ENCODE measurements around the gene TEPSIN.

GRCh38 chr17:81246679-81247338 is 8.0 kb upstream of the TEPSIN start:
- TF ChIP-seq, protein P1, sequence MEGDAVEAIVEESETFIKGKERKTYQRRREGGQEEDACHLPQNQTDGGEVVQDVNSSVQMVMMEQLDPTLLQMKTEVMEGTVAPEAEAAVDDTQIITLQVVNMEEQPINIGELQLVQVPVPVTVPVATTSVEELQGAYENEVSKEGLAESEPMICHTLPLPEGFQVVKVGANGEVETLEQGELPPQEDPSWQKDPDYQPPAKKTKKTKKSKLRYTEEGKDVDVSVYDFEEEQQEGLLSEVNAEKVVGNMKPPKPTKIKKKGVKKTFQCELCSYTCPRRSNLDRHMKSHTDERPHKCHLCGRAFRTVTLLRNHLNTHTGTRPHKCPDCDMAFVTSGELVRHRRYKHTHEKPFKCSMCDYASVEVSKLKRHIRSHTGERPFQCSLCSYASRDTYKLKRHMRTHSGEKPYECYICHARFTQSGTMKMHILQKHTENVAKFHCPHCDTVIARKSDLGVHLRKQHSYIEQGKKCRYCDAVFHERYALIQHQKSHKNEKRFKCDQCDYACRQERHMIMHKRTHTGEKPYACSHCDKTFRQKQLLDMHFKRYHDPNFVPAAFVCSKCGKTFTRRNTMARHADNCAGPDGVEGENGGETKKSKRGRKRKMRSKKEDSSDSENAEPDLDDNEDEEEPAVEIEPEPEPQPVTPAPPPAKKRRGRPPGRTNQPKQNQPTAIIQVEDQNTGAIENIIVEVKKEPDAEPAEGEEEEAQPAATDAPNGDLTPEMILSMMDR (IDR thresholded peaks at IDR 0.05; ENCODE audit: poor library complexity, severe bottlenecking): no peak
- TF ChIP-seq POLR2AphosphoS5 (IDR thresholded peaks at IDR 0.05) (no peak), TAF1 (IDR thresholded peaks at IDR 0.05; ENCODE audit: low read depth) (no peak), EZH2 (IDR thresholded peaks at IDR 0.05; ENCODE audit: borderline replicate concordance, insufficient read depth, low read length, poor library complexity, severe bottlenecking) (no peak), REST (IDR thresholded peaks at IDR 0.05; ENCODE audit: borderline replicate concordance) (no peak), EP300 (conservative IDR thresholded peaks at IDR 0.05; ENCODE audit: poor library complexity, severe bottlenecking) (no peak), SMC3 (conservative IDR thresholded peaks at IDR 0.05; ENCODE audit: poor library complexity) (no peak), RAD21 (conservative IDR thresholded peaks at IDR 0.05) (no peak), MXI1 (conservative IDR thresholded peaks at IDR 0.05; ENCODE audit: poor library complexity, severe bottlenecking) (no peak)
